OCI-LY7 (cell line): ENCODE data around the gene PCP2. TPM values are rescaled to one million over a fixed set of nuclear protein-coding genes. Genes with fewer than 3 reads are reported as not detected.

Experiments
- BruUV-seq: library from RNA; stranded (reverse); fragments of 400-500 nt; replicated peaks from 2 replicates; lab custom pipeline; 2021; lab: Mats Ljungman, UMichigan
- CTCF ChIA-PET: fragments of 300-600 bp; sonication (Branson Sonifier 250); formaldehyde crosslinking; loops from one replicate; lab custom pipeline; 2022; ENCODE audit warnings: antibody characterized with exemption; ENCODE audit not compliant: unreplicated experiment; lab: Charles Lee
- POLR2A ChIA-PET: fragments of 300-600 bp; sonication (Branson Sonifier 250); formaldehyde crosslinking; loops from one replicate; lab custom pipeline; 2022; ENCODE audit warnings: antibody characterized with exemption; lab: Charles Lee
- DNase-seq: peaks from one replicate; pipeline ENCODE4 v3.0.0-alpha.2; 2015; ENCODE audit warnings: low spot score
- H2AFZ ChIP-seq: fragments of 200-600 bp; sonication (generic), shearing (Covaris generic); 2 replicates; pipeline ENCODE4 v1.6.1; 2014; ENCODE audit warnings: mild to moderate bottlenecking, antibody characterized with exemption, low read length, moderate library complexity
- H3K27ac ChIP-seq: fragments of 200-600 bp; sonication (generic); 2 replicates; pipeline ENCODE4 v1.5.1; 2014; ENCODE audit warnings: mixed run types, low read depth, mild to moderate bottlenecking, moderate library complexity, low read length, inconsistent platforms; ENCODE audit not compliant: poor library complexity, severe bottlenecking
- H3K36me3 ChIP-seq: fragments of 200-600 bp; sonication (generic); 2 replicates; pipeline ENCODE4 v1.6.1; 2014; ENCODE audit warnings: mild to moderate bottlenecking, antibody characterized with exemption, low read length, moderate library complexity, mixed read lengths; ENCODE audit not compliant: insufficient read depth
- H3K4me1 ChIP-seq: fragments of 200-600 bp; sonication (generic); 2 replicates; pipeline ENCODE4 v1.5.1; 2014; ENCODE audit warnings: mild to moderate bottlenecking, low read length; ENCODE audit not compliant: insufficient read depth, poor library complexity, severe bottlenecking
- H3K4me2 ChIP-seq: fragments of 200-600 bp; sonication (generic); 2 replicates; pipeline ENCODE4 v1.6.1; 2014; ENCODE audit warnings: mild to moderate bottlenecking, low read length
- H3K4me3 ChIP-seq: fragments of 200-600 bp; sonication (generic); 2 replicates; pipeline ENCODE4 v1.5.1; 2014; ENCODE audit warnings: mild to moderate bottlenecking, low read depth, low read length; ENCODE audit not compliant: poor library complexity, severe bottlenecking
- H3K79me2 ChIP-seq: fragments of 200-600 bp; sonication (generic); 2 replicates; pipeline ENCODE4 v1.6.1; 2016; ENCODE audit warnings: low read depth, mild to moderate bottlenecking, low read length, moderate library complexity, mixed read lengths; ENCODE audit not compliant: insufficient read depth
- H3K9me2 ChIP-seq: fragments of 200-600 bp; sonication (generic); 2 replicates; pipeline ENCODE4 v1.6.1; 2016; ENCODE audit warnings: mild to moderate bottlenecking, low read length, mixed read lengths; ENCODE audit not compliant: insufficient read depth
- H3K9me3 ChIP-seq: fragments of 200-600 bp; sonication (generic); 2 replicates; pipeline ENCODE4 v1.6.1; 2014; ENCODE audit warnings: mild to moderate bottlenecking, mixed run types, low read length, mixed read lengths
- H4K20me1 ChIP-seq: fragments of 200-600 bp; sonication (generic); 2 replicates; pipeline ENCODE4 v1.6.1; 2014; ENCODE audit warnings: mild to moderate bottlenecking, antibody characterized with exemption, low read length, moderate library complexity, mixed read lengths; ENCODE audit not compliant: insufficient read depth
- CTCF ChIP-seq: fragments of 200-600 bp; sonication (generic); conservative IDR thresholded peaks from 2 replicates; pipeline ENCODE4 v1.5.1; 2014; ENCODE audit warnings: mild to moderate bottlenecking, antibody characterized with exemption, low read length, moderate library complexity, mixed read lengths
- EZH2phosphoT487 ChIP-seq: fragments of 200-600 bp; sonication (generic); IDR thresholded peaks from 2 replicates; pipeline ENCODE4 v1.6.1; 2018; ENCODE audit warnings: low read depth, borderline replicate concordance, mild to moderate bottlenecking, mixed run types, antibody characterized with exemption, low read length, moderate library complexity, mixed read lengths
- intact Hi-C: fragments of 100-400 bp; cut with micrococcal nuclease; formaldehyde crosslinking; loops from one replicate; pipeline ENCODE4 v1.10.0; 2022; ENCODE audit not compliant: unreplicated experiment
- total RNA-seq, 2 experiments: library from RNA; depleted of rRNA in 1 of 2; stranded (reverse); fragments of >200 nt in 1 of 2; shearing (Covaris generic) in 1 of 2; gene quantifications; 2 replicates each; pipeline ENCODE4 v1.2.3, GENCODE V29; 2014 to 2022

The PCP2 gene
- total RNA-seq, 2 experiments from 2014 or later: 0.82 to 2.0 TPM

GRCh38 chr19:7602935-7603497 is 30.5 kb downstream of the PCP2 start:
- Histone ChIP-seq H3K4me1 (no peaks in the 10 kb centered on the region), H3K36me3 (no peaks in the 10 kb centered on the region), H3K4me3 (no peak overlapping the region), H3K79me2 (no peaks in the 10 kb centered on the region), H3K9me3 (no peaks in the 10 kb centered on the region), H4K20me1 (no peaks in the 10 kb centered on the region), H3K4me2 (no peak overlapping the region), H3K27ac (no peak overlapping the region), H3K9me2 (no peaks in the 10 kb centered on the region), H2AFZ (no peak overlapping the region)
- no peak for DNase-seq
- BruUV-seq: no TSS peak
- POLR2A ChIA-PET: no interaction called here
- CTCF ChIA-PET: no interaction called here
- TF ChIP-seq CTCF: no peak
- TF ChIP-seq EZH2phosphoT487: no peak
- intact Hi-C loops: no loop called here

GRCh38 chr19:7602240-7602934 is 31.1 kb downstream of the PCP2 start:
- no peaks in the 10 kb centered on the region for H3K36me3 ChIP-seq
- no peak for TF ChIP-seq CTCF
- TF ChIP-seq EZH2phosphoT487: no peak
- no peaks in the 10 kb centered on the region for H4K20me1 ChIP-seq
- H3K4me1 ChIP-seq: no peaks in the 10 kb centered on the region
- no peak for DNase-seq
- H3K27ac ChIP-seq: no peak overlapping the region
- no peak overlapping the region for H3K4me2 ChIP-seq
- no peaks in the 10 kb centered on the region for H3K79me2 ChIP-seq
- no peak overlapping the region for H2AFZ ChIP-seq
- no peaks in the 10 kb centered on the region for H3K9me2 ChIP-seq
- no TSS peak for BruUV-seq
- no peaks in the 10 kb centered on the region for H3K9me3 ChIP-seq
- ChIA-PET POLR2A (no interaction called here), CTCF (no interaction called here)
- intact Hi-C loops: no loop called here
- no peak overlapping the region for H3K4me3 ChIP-seq

GRCh38 chr19:7600721-7601120 is 32.8 kb downstream of the PCP2 start:
- H4K20me1 ChIP-seq: no peaks in the 10 kb centered on the region
- CTCF ChIA-PET: no interaction called here
- POLR2A ChIA-PET: no interaction called here

More at GRCh38 chr19:7600721-7601120, 32.8 kb downstream of the PCP2 start:
- Histone ChIP-seq H3K79me2 (no peaks in the 10 kb centered on the region), H2AFZ (no peak overlapping the region), H3K4me1 (no peaks in the 10 kb centered on the region), H3K9me3 (no peaks in the 10 kb centered on the region), H3K27ac (no peak overlapping the region), H3K9me2 (no peaks in the 10 kb centered on the region), H3K4me3 (no peak overlapping the region), H3K4me2 (no peak overlapping the region), H3K36me3 (no peaks in the 10 kb centered on the region)
- no TSS peak for BruUV-seq
- intact Hi-C loops: no loop called here
- no peak for DNase-seq
- TF ChIP-seq CTCF (no peak), EZH2phosphoT487 (no peak)
